Omental fat pad (tissue), 4 donors: ENCODE measurements around the gene BCL2. TPM values are rescaled to one million over a fixed set of nuclear protein-coding genes. Genes with fewer than 3 reads are reported as not detected.
"Not testable (repeated sequence)": the region's sequence is repeated elsewhere in the genome, so short reads cannot be mapped to it uniquely, and the experiment has no call there.

Experiments
- ATAC-seq: fragments of 150-250 bp; one replicate; pipeline ENCODE4 v1.9.1; 2016; ENCODE audit warnings: mild to moderate bottlenecking, moderate library complexity; ENCODE audit not compliant: low FRiP score
- DNase-seq: peaks from one replicate; pipeline ENCODE4 v3.0.0-alpha.2; 2019; ENCODE audit warnings: low spot score
- total RNA-seq, 4 donors: library from RNA; depleted of rRNA; stranded (reverse); fragments of >200 nt; gene quantifications; one replicate each; pipeline ENCODE4 v1.1.0, GENCODE V29; 2016
- TF ChIP-seq, protein P1 (sequence below), 3 donors: fragments of 450-650 bp; IDR thresholded peaks; one replicate each; pipeline ENCODE4 v1.5.1; 2016 to 2017; ENCODE audit warnings: antibody characterized with exemption in 3 of 3, mild to moderate bottlenecking in 3 of 3, moderate library complexity in 2 of 3

Gene BCL2
- total RNA-seq = 10 to 100 TPM; 18.4 to 84.5 (median 30.2) TPM

DNA sequence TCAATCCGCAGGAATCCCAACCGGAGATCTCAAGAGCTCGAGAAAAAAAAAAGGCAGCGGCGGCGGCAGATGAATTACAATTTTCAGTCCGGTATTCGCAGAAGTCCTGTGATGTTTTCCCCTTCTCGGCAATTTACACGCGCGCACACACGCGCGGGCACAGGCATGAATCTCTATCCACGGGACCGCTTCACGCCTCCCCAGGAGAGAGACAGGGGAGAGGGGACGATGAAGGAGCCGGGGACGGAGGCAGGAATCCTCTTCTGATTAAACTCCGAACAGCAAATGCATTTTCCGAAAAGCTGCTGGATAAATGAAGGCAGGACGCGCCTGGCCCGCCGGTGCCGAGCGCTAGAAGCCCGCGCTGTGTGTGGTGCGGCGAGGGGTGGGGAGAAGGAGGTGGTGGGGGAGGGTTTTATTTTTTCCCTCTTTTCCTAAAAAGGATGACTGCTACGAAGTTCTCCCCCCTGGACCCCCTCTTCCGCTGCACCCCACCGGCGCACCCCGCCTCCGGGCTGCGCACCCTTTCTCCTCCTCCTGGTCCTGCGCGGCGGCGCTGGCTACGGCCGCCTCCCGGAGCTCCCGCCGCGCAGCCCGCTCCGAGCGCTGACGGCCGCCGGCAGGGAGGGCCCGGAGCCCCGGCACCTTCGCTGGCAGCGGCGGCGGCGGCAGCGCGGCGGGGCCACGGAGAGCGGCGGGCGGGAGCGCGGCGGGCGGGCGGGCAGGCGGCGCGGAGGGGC, at the start of gene BCL2:
Gene BCL2 (minus strand): TSS at position 387 of the 740 bp plus-strand sequence.
- TF ChIP-seq, protein P1, sequence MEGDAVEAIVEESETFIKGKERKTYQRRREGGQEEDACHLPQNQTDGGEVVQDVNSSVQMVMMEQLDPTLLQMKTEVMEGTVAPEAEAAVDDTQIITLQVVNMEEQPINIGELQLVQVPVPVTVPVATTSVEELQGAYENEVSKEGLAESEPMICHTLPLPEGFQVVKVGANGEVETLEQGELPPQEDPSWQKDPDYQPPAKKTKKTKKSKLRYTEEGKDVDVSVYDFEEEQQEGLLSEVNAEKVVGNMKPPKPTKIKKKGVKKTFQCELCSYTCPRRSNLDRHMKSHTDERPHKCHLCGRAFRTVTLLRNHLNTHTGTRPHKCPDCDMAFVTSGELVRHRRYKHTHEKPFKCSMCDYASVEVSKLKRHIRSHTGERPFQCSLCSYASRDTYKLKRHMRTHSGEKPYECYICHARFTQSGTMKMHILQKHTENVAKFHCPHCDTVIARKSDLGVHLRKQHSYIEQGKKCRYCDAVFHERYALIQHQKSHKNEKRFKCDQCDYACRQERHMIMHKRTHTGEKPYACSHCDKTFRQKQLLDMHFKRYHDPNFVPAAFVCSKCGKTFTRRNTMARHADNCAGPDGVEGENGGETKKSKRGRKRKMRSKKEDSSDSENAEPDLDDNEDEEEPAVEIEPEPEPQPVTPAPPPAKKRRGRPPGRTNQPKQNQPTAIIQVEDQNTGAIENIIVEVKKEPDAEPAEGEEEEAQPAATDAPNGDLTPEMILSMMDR (IDR thresholded peaks at IDR 0.05) = no peak
- no peak for DNase-seq

DNA sequence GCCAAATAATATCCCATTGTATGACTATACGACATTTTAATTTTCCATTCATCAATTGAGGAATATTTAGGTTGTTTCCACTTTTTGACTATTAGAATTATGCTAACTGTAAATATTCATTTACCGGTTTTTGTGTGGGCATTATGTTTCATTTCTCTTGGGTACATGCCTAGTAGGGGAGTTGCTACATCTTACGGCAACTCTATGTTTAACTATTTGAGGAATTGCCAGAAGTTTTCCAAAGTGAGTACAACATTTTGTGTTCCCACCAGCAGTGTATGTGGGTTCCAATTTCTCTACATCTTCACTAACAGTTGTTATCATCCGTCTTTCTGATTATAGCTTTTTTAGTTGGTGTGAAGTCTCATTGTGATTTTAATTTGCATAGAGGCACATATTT, 49.0 kb upstream of the BCL2 start:
- DNase-seq (no peak), ATAC-seq (no peak)
- TF ChIP-seq, protein P1 (IDR thresholded peaks at IDR 0.05) = no peak

More for the DNA sequence above, at the start of gene BCL2:
- peak; percentile 26 for ATAC-seq

DNA sequence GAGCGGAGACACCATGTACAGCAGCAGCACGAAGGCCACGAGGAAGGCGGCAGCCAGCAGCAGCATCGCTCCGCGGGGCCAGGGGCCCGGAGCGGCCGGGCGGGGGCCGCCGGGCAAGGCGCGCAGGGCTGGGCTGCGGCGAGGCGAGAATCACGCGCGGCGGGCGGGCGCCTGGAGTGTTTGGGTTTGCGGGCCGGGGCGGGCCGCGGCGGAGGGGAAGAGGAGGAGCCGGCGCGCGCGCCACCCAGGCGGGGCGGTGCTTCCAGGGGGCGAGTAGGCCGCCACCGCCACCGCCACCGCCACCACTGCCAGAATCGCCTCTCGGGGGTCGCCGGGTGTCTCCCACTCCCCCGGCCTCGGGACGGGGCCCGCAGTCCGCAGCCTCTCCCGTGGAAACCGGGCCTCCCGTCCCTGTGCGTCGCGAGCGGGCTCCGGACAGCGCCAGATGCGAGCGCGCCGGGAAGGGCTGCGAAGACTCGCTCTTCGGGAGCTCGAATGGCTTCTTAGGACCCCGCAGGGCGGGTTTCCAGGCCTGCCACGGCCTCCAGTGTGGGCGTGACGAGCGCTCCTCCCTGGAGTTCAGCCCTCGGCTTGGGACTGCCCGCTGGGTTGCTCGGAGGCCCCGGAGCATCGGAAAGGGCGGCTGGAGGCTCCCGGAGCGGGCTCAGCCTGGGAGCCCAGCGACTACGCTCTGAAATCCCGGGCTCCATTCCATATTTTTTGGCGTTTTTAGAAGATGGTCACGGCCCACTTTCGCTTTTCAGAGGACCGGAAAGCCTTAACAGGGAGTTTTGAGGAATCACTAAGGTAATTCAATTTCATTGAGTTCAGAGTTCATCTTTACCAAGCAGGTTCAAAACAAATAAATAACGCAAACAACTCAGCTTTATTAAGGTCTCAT, 47.7 kb upstream of the BCL2 start, which contains the start of gene KDSR:
Gene KDSR (minus strand): TSS at position 154 of the 901 bp plus-strand sequence. CDS start 88 bp downstream, at position 66.
- ATAC-seq = peak; percentile 98
- TF ChIP-seq, protein P1 (IDR thresholded peaks at IDR 0.05) = no peak

DNA sequence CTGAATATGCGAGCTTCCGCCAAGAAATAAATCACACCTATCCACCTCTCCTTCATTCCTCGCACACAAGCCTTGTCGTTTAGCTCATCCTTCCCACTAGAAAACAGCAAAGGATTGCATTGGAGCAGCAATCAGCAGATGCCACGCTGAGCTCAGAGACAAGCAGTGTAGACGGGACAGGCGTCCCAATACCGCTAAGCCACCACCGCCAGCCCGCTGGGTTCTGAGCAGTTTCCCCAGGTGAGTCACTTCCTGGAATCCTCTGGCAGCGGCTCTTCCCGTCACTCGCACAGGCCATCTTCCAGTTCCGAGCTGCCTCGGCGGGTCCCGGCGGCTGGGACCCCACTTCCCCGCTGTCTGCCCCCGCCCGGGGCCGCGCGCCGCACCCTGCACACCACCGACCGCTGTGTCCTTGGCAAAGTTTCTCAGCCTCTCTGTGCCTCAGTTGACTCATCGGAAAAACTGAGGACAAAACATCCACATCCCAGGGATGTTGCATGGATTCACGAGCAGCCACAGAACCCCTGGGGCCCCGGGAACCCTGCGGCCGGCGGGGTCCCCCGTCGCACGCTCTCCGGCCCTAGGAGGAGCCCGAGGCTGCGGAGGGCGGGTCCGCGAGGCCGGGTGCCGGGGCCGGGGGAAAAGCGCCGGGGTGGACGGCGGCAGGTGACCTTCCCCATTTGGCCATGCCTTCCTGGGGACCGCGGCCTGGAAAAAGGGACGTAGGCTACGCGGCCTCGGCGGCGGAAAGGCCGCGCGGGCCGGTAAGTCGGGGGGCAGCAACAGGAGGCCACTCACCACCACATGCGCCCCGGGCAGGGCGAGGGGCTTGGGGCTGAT, 46.9 kb upstream of the BCL2 start:
- ATAC-seq (peak; percentile 37), DNase-seq (peak; percentile 27)
- TF ChIP-seq, protein P1 (IDR thresholded peaks at IDR 0.05) = no peak

More for the DNA sequence above, 47.7 kb upstream of the BCL2 start, which contains the start of gene KDSR:
- DNase-seq = peak; percentile 58

DNA sequence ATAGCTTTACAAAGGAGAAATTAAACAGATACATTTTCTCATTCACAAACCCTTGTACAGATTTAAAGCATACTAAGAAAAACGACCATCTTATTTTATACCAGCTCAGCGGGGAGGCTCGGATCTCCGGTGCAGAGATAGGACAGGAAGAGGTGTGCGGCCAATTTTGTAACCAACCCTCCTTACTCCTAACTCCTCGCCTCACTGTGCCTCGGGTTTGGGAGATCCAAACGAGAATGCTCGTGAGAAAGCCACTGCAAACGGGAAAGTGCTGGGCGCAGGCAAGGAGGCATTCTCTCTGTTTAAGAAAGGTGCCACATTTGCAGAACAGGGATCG, 46.3 kb upstream of the BCL2 start:
- TF ChIP-seq, protein P1 (IDR thresholded peaks at IDR 0.05) = no peak
- ATAC-seq (no peak), DNase-seq (no peak)

DNA sequence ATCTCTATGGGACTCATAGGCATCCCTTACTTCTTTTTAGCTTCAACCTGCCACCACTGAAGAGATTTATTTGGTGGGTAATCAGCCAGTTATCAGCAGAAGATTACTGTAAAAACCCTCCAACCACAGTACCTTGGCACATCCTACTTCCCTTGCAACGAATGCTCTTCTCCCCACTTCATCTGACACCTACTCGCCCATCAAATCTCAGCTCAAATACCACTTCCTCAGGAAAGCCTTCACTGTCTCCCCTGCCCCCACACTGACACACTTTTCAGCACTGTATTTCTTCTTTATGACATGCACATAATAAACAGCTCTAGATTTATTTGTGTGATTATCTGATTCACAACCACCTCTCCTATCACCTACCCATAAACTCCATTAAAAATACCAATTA, 44.4 kb upstream of the BCL2 start:
- DNase-seq = no peak
- no peak for ATAC-seq
- TF ChIP-seq, protein P1 (IDR thresholded peaks at IDR 0.05) = no peak

DNA sequence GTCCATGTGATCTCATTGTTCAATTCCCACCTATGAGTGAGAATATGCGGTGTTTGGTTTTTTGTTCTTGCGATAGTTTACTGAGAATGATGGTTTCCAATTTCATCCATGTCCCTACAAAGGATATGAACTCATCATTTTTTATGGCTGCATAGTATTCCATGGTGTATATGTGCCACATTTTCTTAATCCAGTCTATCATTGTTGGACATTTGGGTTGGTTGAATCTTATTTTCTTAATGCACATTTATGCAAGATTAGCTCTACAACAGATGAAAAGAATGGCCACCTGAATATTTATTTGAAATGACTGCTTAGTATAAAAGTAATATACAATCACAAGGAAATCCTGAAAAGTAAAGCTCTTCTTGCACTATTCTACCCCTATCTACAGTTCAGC, 43.9 kb upstream of the BCL2 start:
- DNase-seq, ATAC-seq: not testable (repeated sequence)
